HCT116 (cell line): ENCODE measurements around the gene GALNT11. TPM values are rescaled to one million over a fixed set of nuclear protein-coding genes. Genes with fewer than 3 reads are reported as not detected.

Experiments used
- CBX3 ChIP-seq: IDR thresholded peaks from 2 replicates; pipeline ENCODE4 v1.6.1; 2012; ENCODE audit warnings: low read depth
- CTCF ChIP-seq, 3 experiments: fragments of 200-600 bp in 1 of 3; sonication (generic) in 1 of 3; IDR thresholded peaks in 2 of 3; conservative IDR thresholded peaks in 1 of 3; 2 replicates each; pipeline ENCODE4 v1.5.1; 2012 to 2017; ENCODE audit warnings: low read depth in 2 of 3, low read length in 2 of 3, antibody characterized with exemption in 1 of 3, borderline replicate concordance in 1 of 3, control low read depth in 1 of 3, mild to moderate bottlenecking in 1 of 3, mixed read lengths in 1 of 3, mixed run types in 1 of 3, moderate library complexity in 1 of 3; ENCODE audit not compliant: insufficient read depth in 1 of 3
- EGR1 ChIP-seq: IDR thresholded peaks from 2 replicates; pipeline ENCODE4 v1.6.1; 2012; ENCODE audit warnings: low read depth
- EZH2 ChIP-seq: fragments of 200-600 bp; sonication (generic); IDR thresholded peaks from 2 replicates; pipeline ENCODE4 v1.6.1; 2017; ENCODE audit warnings: antibody characterized with exemption, mixed run types
- MAX ChIP-seq: IDR thresholded peaks from 2 replicates; pipeline ENCODE4 v1.6.1; 2012
- REST ChIP-seq: IDR thresholded peaks from 2 replicates; pipeline ENCODE4 v1.6.1; 2012; ENCODE audit warnings: low read depth
- SIN3A ChIP-seq: IDR thresholded peaks from 2 replicates; pipeline ENCODE4 v1.6.1; 2012; ENCODE audit warnings: low read depth
- SP1 ChIP-seq: IDR thresholded peaks from 2 replicates; pipeline ENCODE4 v1.6.1; 2012; ENCODE audit warnings: low read depth
- YY1 ChIP-seq: IDR thresholded peaks from 2 replicates; pipeline ENCODE4 v1.6.1; 2011; ENCODE audit warnings: low read length, low read depth, moderate library complexity, mild to moderate bottlenecking; ENCODE audit not compliant: insufficient replicate concordance; ENCODE audit errors: extremely low read depth
- ZNF274 ChIP-seq: fragments of 200-500 bp; sonication (Bioruptor generic); IDR thresholded peaks from 2 replicates; pipeline ENCODE4 v1.6.1; 2014; ENCODE audit warnings: mild to moderate bottlenecking, low read depth, low read length, inconsistent platforms
- total RNA-seq: library from RNA; stranded (reverse); gene quantifications from one replicate; pipeline ENCODE4 v1.2.1, GENCODE V29; 2021; ENCODE audit not compliant: unreplicated experiment

Gene GALNT11
- total RNA-seq, 1 experiment from 2014 or later = 28.9 TPM

- TF ChIP-seq REST (no peak), EGR1 (no peak), SIN3A (no peak), MAX (no peak), ZNF274 (no peak), CBX3 (no peak), EZH2 (no peak), SP1 (no peak), YY1 (no peak), CTCF (IDR thresholded peaks at IDR 0.05 in 2 of 3, conservative IDR thresholded peaks at IDR 0.05 in 1 of 3; ENCODE audit: borderline replicate concordance in 1 of 3, insufficient read depth in 1 of 3, low read depth in 2 of 3, low read length in 2 of 3) (no peak)
These were observed 115.1 kb downstream of the GALNT11 start (continued) for GRCh38 chr7:152140560-152140959.
